Iris pigment epithelial cell (primary cell): ENCODE data around the gene RPS5.
"Not testable (repeated sequence)": the region's sequence is repeated elsewhere in the genome, so short reads cannot be mapped to it uniquely, and the experiment has no call there.

ENCODE experiments used
- DNase-seq: peaks from one replicate; pipeline ENCODE4 v3.0.0-alpha.2; 2011; ENCODE audit warnings: low read depth

RPS5 gene

DNA sequence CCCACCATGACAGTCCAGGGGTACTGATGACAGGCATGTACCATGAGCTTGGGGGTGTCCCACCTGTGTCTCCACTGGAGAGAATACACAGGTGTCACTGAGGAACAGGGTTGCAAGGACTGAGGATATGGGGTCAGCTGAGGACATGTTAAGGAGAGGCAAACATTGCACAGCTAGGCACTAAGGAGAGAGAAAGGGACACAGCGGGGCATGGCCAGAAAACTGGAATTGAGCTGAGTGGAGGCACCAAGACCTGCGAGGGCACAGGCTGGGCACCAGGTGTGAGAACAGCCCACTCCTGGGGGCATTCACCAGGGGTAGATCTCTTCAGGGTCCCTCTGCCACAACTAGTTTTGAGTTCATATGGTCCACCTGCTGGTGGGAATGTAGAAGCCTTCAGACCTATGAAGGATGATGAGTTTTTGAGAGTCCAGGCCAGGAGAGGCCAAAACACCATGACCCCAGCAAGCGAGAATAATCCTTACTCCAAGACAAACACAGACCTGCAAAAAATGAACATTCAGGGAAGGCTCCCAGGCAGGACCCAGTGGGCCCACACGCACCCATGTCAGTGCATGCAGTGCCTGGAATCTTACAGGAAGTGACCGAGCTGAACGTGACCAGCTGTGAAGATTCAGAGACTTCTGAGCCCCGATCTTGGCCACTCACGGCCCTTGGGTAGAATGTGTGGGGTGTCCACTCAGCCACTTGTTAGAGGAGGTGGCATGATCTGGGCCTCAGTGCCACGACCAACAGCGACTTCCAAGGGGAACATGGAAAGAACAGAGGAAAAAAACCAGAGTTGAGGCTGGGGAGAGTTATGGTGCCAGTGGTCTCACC, 20.0 kb downstream of the RPS5 start:
- no peak for DNase-seq

DNA sequence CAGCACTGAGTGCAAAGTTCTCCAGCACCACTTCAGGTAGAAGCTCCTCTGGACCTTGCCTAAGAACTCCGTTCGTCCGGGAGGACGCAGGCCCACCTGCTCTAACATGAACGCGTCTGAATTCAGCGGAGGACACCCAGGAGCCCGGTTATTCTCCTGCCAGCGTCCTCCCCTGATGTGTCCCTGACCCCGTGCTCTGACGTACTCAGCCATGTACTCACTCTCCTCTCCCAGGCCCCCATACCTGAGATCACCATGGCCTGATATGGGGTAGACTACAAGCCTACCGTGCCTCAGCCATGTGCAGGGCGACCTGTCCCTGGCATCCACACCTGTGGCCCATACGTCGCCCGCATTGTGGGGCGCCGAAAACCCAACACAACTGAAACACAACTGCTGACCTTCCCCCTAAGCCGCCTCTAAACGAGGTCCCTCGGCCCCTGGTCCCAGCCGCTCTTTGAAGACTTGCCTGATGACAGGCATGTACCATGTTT, 20.6 kb downstream of the RPS5 start:
- no peak for DNase-seq

DNA sequence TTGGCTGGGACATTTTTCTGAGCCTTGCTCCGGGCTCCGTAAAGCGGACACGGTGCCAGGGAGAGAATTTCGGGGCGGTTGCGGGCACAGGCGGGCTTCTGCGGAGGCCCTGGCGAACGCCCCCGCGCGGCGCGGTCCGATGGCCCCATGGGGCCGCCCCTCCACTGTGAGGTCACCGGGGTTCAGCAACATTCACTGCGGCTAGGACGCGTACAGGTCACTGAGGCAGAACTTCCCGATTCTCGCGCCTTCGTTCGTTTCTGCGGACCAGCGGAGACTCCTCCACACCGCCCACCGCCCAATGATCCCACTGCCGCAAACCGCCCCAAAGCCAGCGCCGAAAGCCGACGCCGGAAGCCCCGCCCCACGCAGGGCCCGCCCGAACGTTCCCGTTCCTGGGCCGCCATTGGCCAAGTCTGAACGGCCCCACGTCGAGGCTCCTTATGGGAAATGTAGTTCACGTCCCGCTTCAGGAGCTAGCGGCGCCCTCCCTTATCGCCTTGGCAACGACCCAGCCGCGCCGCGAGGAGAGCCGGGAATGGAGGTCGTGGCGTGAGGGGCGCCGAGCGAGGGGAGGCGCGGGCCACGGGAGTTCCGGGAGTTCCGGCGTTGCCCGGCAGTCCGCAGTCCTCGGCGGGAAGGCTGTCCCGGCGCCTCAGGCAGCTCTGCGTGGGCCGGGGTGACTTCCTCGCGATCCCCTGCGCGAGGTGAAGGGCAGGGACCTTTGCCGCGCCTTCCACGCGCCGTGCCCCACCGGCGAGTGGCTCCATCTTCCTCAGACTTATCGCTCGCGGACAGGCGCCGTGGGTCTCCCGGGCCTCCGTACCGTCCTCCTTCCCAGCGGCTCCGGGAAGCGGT, 21.3 kb downstream of the RPS5 start, which contains the start of gene ZNF584:
TSS of gene ZNF584 (plus strand) at position 498 of the 858 bp plus-strand sequence. CDS start 499 bp downstream, outside the sequence.
- DNase-seq, result peak; percentile 93

DNA sequence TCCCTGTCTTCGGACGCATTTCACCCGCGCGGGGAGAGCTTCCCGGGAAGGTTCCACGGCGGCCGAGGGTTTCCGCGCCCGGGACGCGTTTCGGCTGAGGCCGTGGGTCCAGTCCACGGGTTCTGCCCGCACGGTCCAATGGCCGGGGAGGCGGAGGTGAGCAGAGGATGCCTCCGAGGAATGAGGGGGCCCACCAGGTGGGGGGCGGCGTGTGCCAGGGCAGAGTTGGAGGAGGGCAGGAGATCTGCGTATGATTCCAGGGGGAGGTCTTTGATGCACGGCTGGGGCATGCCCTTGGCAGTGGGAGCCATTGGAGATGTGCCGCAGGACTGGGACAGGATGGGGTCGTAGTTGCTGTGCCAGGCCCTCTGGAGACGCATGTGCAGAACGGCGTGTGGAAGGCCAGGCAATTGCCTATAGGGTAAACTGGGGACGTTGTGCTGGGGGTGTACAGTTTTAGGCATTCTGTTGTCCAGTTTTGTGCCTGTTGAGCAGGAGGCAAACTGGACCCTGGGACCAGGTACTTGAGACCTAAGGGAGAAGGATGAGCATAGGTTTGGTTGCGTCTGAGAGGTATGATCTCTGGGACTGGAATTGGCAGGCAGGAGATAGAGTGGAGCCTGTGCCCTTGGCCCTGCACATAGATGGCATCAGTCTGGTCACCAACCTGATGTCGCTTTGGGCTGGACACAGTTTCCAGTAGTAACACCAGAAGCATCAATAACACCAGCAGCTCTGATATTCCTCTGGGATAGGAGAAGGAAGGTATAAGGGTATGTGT, 22.1 kb downstream of the RPS5 start:
- no peak for DNase-seq

DNA sequence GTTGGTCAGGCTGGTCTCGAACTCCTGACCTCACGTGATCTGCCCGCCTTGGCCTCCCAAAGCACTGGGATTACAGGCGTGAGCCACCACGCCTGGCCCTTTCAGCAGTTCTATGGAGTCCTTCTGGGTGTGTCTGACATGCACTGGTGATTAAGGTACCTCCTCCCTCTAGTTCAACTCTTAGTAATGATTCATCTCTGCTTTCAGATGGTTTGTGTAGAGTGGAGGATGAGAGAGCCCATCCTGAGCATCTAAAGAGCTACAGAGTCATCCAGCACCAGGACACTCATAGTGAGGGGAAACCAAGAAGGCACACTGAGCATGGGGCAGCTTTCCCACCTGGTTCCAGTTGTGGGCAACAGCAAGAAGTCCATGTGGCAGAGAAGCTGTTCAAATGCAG, 29.5 kb downstream of the RPS5 start:
- no peak for DNase-seq

DNA sequence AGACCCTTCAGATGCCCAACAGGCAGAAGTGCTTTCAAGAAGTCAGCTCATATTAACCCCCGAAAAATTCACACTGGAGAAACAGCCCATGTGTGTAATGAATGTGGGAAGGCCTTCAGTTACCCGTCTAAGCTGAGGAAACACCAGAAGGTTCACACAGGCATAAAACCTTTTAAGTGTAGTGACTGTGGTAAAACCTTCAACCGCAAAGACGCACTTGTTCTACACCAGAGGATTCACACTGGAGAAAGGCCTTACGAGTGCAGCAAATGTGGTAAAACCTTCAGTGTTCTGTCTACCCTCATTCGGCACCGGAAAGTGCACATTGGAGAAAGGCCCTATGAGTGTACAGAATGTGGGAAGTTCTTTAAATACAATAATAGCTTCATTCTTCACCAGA, 30.0 kb downstream of the RPS5 start:
- no peak for DNase-seq

DNA sequence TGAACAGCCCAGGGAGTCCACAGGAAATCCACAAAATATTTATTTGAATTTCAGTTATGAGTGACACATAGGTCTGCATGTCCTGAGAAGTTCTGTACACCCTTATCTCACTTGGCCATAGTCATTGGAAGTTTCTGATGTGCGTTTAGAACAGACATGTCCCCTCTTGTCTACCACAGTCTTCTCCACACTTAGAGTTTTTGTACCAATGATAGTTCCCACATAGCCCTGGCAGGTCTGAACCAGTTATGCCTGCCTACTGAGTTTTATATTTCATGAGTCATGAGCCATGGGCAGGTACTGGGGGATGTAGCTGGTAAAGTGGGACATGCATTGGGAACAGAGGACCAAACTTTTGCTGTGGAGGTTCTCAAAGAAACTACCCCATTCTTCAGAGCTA, 41.5 kb downstream of the RPS5 start:
- DNase-seq, result no peak

DNA sequence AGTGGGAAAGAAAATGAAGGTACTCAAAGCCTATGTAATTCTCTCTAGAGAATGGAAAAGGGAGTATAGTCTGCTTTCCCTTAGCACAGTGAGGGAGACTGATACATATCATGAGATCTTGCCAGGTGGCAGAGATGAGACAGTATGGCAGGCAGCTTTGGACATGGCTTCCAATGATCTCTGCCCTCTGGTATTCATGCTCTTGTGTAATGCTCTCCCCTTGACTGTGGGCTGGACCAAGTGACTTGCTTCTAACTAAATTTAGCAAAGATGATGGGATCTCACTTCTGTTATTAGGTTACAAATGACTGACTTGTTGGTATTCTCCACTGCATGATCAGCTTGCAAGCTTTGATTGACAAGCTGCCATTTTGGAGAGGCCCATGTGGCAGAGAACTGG, 42.7 kb downstream of the RPS5 start:
- no peak for DNase-seq

DNA sequence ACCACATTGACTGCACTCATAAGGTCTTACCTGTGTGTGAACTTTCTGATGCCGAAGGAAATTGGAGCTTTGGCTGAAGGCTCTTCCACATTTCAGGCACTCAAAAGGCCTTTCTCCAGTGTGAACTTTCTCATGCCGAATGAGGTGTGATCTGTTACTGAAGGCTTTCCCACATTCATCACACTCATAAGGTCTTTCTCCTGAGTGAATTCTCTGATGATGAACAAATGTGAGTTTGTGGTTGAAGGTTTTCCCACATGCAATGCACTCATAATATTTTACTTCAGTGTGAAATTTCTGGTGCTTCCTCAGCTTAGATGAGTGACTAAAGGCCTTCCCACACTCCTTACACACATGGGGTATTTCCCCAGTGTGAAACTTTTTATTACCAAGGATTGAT, 47.1 kb downstream of the RPS5 start:
- peak; percentile 27 for DNase-seq

DNA sequence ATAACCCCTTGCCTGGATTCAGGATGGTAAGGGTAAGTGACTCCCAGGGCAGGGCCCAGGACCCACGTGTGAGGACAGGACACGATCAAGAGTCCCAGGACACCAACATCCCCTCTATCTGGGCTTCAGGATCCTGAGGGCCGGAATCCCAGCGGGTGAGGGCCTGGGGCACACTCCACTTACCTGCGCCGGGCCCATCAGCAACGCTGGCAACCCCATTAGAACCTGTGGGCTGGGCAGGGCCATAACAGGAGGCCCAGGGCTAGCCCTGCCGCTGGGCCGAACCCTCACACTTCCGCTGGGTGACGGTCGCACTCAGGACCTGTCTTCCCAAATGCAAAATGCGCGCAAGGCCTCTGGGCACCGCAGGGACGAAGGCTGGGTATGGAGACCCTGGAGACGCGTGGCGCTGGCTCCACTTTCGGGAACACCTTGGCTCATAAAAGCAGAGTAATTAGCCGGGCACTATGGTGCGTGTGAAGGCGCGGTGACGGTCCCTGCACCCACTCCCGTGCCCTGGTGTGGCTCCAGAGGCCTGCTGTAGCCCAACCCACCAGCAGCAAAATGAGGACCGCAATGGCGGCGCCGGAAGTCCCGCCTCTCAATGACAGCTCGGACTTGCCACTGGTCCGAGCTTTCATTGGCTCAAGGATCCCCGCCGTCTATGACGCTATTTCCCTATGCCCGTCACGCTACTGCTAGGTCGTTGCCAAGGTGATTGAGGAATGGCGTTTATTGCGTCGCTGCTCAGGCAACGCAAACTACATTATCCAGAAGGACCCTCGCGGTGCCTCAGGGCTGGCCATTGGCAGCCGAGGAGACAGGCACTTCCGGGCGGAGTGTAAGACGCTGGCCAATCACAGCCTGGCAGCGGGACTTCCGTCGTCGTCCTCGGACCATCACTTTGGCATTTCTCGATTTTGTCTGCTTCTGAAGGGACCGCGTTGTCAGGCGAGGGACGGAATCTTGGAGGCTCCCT, 52.8 kb downstream of the RPS5 start, which contains the start of gene ZNF132:
TSS of gene ZNF132 (minus strand) at position 578 of the 979 bp plus-strand sequence. CDS start at position 246, 332 bp downstream.
- peak; percentile 100 for DNase-seq

DNA sequence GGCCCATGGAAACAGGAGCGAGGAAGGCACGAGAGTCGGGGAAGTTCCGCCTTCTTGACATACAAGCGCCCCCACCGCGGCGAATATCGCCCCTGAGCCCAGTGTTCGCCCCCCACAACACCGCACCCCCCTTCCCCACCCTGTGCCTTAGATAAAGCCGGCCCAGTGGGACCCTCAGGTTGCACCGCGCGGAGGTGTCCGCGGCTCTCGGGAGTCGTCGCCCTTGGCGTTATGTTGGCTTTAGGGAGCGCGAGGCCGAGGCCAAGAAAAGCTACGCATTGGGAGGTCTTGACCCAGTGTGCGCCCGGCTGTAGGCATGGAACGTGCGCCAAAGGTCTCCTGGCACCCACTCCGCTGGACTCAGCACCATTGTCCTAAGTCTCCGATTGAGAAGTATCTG, 53.5 kb downstream of the RPS5 start:
- DNase-seq, result no peak

DNA sequence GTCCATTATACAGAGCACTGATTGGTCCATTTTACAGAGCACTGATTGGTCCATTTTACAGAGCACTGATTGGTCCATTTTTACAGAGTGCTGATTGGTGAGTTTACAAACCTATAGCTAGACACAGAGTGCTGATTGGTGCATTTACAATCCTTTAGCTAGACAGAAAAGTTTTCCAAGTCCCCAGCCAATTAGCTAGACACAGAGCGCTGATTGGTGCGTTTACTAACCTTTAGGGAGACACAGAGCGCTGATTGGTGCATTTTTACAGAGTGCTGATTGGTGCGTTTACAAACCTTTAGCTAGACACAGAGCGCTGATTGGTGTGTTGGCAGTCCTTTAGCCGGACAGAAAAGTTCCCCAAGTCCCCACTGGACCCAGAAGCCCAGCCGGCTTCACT, 55.9 kb downstream of the RPS5 start:
- not testable (repeated sequence) for DNase-seq
